Measurements from ENCODE around the gene P2RX7. TPM values are rescaled to one million over a fixed set of nuclear protein-coding genes. Genes with fewer than 3 reads are reported as not detected.

Gene P2RX7
- polyA plus RNA-seq, 1 of the 3 experiments (the other 2 are of a cell fraction), result 0.43 TPM

DNA sequence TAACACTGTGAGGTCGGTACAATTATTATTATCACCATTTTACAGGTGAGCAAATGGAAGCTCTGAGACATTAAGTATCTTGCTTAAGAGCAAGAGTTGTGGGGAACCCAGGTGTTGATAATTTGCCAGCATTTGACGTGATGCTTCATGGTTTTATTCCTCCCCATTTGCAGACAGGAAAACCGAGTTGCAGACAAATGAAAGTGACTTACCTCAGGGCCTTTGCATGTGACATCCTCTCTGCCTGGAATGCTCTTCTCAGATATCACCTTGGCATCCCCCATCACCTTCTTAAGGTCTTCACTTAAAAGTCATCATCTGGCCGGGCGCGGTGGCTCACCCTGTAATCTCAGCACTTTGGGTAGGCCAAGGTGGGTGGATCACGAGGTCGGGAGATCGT, 21.0 kb upstream of the P2RX7 start:
- Histone ChIP-seq H3F3A (replicated peaks; ENCODE audit: insufficient read depth) (no peaks in the 10 kb centered on the region), H3K9me3 (no peaks in the 10 kb centered on the region), H4K20me1 (ENCODE audit: insufficient read depth) (no peaks in the 10 kb centered on the region), H3K27ac (ENCODE audit: low read depth in 2 of 2, low read length in 1 of 2) (no peak overlapping the region), H3K9me2 (no peaks in the 10 kb centered on the region), H3K9ac (no peak overlapping the region), H3K4me3 (ENCODE audit: low read depth in 2 of 2, low read length in 1 of 2) (no peak overlapping the region), H3K36me3 (replicated peaks in 1 of 2; ENCODE audit: control insufficient read depth in 1 of 2, insufficient read depth in 2 of 2, low read length in 1 of 2) (no peaks in the 10 kb centered on the region), H3K79me2 (ENCODE audit: insufficient read depth) (no peaks in the 10 kb centered on the region), H3K27me3 (ENCODE audit: insufficient read depth) (no peaks in the 10 kb centered on the region), H2AFZ (ENCODE audit: low read depth) (no peak overlapping the region), H3K4me1 (ENCODE audit: control insufficient read depth in 1 of 2, insufficient read depth in 2 of 2, low read depth in 1 of 2, low read length in 1 of 2) (no peaks in the 10 kb centered on the region), H3K4me2 (no peak overlapping the region)
- no peak for DNase-seq
- ChIA-PET CTCF (interaction anchor here (1.0 to 7.4 kb wide), 7 partner anchors 14 to 465 kb away, joined by 3 to 40 read pairs (median 4); no protein-coding TSS in a partner anchor), POLR2A (no interaction called here)
- TF ChIP-seq FOSL2 (IDR thresholded peaks at IDR 0.05; ENCODE audit: borderline replicate concordance, low read depth) (no peak), RCOR1 (IDR thresholded peaks at IDR 0.05; ENCODE audit: low read length) (no peak), MEF2A (IDR thresholded peaks at IDR 0.05; ENCODE audit: borderline replicate concordance, low read depth) (no peak), SIN3A (IDR thresholded peaks at IDR 0.05; ENCODE audit: borderline replicate concordance, low read depth, low read length) (no peak), FOXJ3 (CRISPR knock-in tag; IDR thresholded peaks at IDR 0.05) (no peak), FOXM1 (IDR thresholded peaks at IDR 0.05; ENCODE audit: low read depth) (no peak), NFIC (IDR thresholded peaks at IDR 0.05; ENCODE audit: borderline replicate concordance) (no peak), GABPA (IDR thresholded peaks at IDR 0.05; ENCODE audit: low read depth) (no peak)
- TF ChIP-seq, protein P1, sequence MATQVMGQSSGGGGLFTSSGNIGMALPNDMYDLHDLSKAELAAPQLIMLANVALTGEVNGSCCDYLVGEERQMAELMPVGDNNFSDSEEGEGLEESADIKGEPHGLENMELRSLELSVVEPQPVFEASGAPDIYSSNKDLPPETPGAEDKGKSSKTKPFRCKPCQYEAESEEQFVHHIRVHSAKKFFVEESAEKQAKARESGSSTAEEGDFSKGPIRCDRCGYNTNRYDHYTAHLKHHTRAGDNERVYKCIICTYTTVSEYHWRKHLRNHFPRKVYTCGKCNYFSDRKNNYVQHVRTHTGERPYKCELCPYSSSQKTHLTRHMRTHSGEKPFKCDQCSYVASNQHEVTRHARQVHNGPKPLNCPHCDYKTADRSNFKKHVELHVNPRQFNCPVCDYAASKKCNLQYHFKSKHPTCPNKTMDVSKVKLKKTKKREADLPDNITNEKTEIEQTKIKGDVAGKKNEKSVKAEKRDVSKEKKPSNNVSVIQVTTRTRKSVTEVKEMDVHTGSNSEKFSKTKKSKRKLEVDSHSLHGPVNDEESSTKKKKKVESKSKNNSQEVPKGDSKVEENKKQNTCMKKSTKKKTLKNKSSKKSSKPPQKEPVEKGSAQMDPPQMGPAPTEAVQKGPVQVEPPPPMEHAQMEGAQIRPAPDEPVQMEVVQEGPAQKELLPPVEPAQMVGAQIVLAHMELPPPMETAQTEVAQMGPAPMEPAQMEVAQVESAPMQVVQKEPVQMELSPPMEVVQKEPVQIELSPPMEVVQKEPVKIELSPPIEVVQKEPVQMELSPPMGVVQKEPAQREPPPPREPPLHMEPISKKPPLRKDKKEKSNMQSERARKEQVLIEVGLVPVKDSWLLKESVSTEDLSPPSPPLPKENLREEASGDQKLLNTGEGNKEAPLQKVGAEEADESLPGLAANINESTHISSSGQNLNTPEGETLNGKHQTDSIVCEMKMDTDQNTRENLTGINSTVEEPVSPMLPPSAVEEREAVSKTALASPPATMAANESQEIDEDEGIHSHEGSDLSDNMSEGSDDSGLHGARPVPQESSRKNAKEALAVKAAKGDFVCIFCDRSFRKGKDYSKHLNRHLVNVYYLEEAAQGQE (IDR thresholded peaks at IDR 0.05; ENCODE audit: low read depth, low read length), result no peak
- WGBS (ENCODE audit: low lambda C conversion rate), result 65% methylated on average over 9 of the region's 9 CpGs

DNA sequence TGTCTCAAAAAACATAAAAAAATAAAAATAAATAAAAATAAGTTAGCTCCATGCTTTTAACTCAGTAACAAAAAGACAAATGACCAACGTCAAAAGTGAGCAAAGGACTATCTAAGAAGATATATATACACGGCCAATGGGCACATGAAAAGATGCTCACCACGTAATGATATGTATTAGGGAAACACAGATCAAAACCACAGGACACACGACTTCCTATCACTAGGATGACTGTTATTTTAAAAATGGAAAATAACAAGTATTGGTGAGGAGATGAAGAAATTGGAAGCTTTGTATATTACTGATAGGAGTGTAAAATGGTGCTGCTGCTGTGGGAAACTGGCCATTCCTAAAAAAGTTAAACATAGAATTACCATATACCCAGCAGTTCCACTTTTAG, 20.2 kb upstream of the P2RX7 start:
- ChIA-PET POLR2A (no interaction called here), CTCF (interaction anchor here (1.0 to 7.4 kb wide), 4 partner anchors 53 to 118 kb away, joined by 3 to 40 read pairs (median 4); no protein-coding TSS in a partner anchor)
- Histone ChIP-seq H3K9ac (no peak overlapping the region), H3K4me1 (ENCODE audit: control insufficient read depth in 1 of 2, insufficient read depth in 2 of 2, low read depth in 1 of 2, low read length in 1 of 2) (no peaks in the 10 kb centered on the region), H4K20me1 (ENCODE audit: insufficient read depth) (no peaks in the 10 kb centered on the region), H3K27me3 (ENCODE audit: insufficient read depth) (no peaks in the 10 kb centered on the region; the same call in 1 of the 2 replicates), H3F3A (replicated peaks; ENCODE audit: insufficient read depth) (no peaks in the 10 kb centered on the region), H3K9me2 (no peaks in the 10 kb centered on the region), H3K4me2 (no peak overlapping the region), H3K36me3 (replicated peaks in 1 of 2; ENCODE audit: control insufficient read depth in 1 of 2, insufficient read depth in 2 of 2, low read length in 1 of 2) (no peaks in the 10 kb centered on the region), H3K4me3 (ENCODE audit: low read depth in 2 of 2, low read length in 1 of 2) (no peak overlapping the region), H3K79me2 (ENCODE audit: insufficient read depth) (no peaks in the 10 kb centered on the region), H3K9me3 (no peaks in the 10 kb centered on the region), H2AFZ (ENCODE audit: low read depth) (no peak overlapping the region), H3K27ac (ENCODE audit: low read depth in 2 of 2, low read length in 1 of 2) (no peak overlapping the region)
- WGBS (ENCODE audit: low lambda C conversion rate), result 39% methylated on average over 4 of the region's 4 CpGs
- no peak for TF ChIP-seq CHD2 (IDR thresholded peaks at IDR 0.05; ENCODE audit: low read length, partially characterized antibody)
- TF ChIP-seq RCOR1 (IDR thresholded peaks at IDR 0.05; ENCODE audit: low read length), result no peak
- no peak for TF ChIP-seq RAD21 (IDR thresholded peaks at IDR 0.05; ENCODE audit: low read length)
- no peak for TF ChIP-seq SIN3A (IDR thresholded peaks at IDR 0.05; ENCODE audit: borderline replicate concordance, low read depth, low read length)
- TF ChIP-seq GATA2 (CRISPR knock-in tag; IDR thresholded peaks at IDR 0.05), result no peak
- no peak for TF ChIP-seq EP300 (IDR thresholded peaks at IDR 0.05; ENCODE audit: borderline replicate concordance in 1 of 2, low read depth in 1 of 2, low read length in 1 of 2)
- TF ChIP-seq NRF1 (IDR thresholded peaks at IDR 0.05; ENCODE audit: low read depth, low read length), result no peak
- no peak for DNase-seq
